OCI-LY7 (cell line): Measurements from ENCODE around the gene CRAMP1. TPM values are rescaled to one million over a fixed set of nuclear protein-coding genes. Genes with fewer than 3 reads are reported as not detected.

ENCODE experiments used
- BruUV-seq: library from RNA; stranded (reverse); fragments of 400-500 nt; replicated peaks from 2 replicates; lab custom pipeline; 2021; lab: Mats Ljungman, UMichigan
- CTCF ChIA-PET: fragments of 300-600 bp; sonication (Branson Sonifier 250); formaldehyde crosslinking; loops from one replicate; lab custom pipeline; 2022; ENCODE audit warnings: antibody characterized with exemption; ENCODE audit not compliant: unreplicated experiment; lab: Charles Lee
- POLR2A ChIA-PET: fragments of 300-600 bp; sonication (Branson Sonifier 250); formaldehyde crosslinking; loops from one replicate; lab custom pipeline; 2022; ENCODE audit warnings: antibody characterized with exemption; lab: Charles Lee
- DNase-seq: peaks from one replicate; pipeline ENCODE4 v3.0.0-alpha.2; 2015; ENCODE audit warnings: low spot score
- H2AFZ ChIP-seq: fragments of 200-600 bp; sonication (generic), shearing (Covaris generic); 2 replicates; pipeline ENCODE4 v1.6.1; 2014; ENCODE audit warnings: mild to moderate bottlenecking, antibody characterized with exemption, low read length, moderate library complexity
- H3K27ac ChIP-seq: fragments of 200-600 bp; sonication (generic); 2 replicates; pipeline ENCODE4 v1.5.1; 2014; ENCODE audit warnings: mixed run types, low read depth, mild to moderate bottlenecking, moderate library complexity, low read length, inconsistent platforms; ENCODE audit not compliant: poor library complexity, severe bottlenecking
- H3K36me3 ChIP-seq: fragments of 200-600 bp; sonication (generic); 2 replicates; pipeline ENCODE4 v1.6.1; 2014; ENCODE audit warnings: mild to moderate bottlenecking, antibody characterized with exemption, low read length, moderate library complexity, mixed read lengths; ENCODE audit not compliant: insufficient read depth
- H3K4me1 ChIP-seq: fragments of 200-600 bp; sonication (generic); 2 replicates; pipeline ENCODE4 v1.5.1; 2014; ENCODE audit warnings: mild to moderate bottlenecking, low read length; ENCODE audit not compliant: insufficient read depth, poor library complexity, severe bottlenecking
- H3K4me2 ChIP-seq: fragments of 200-600 bp; sonication (generic); 2 replicates; pipeline ENCODE4 v1.6.1; 2014; ENCODE audit warnings: mild to moderate bottlenecking, low read length
- H3K4me3 ChIP-seq: fragments of 200-600 bp; sonication (generic); 2 replicates; pipeline ENCODE4 v1.5.1; 2014; ENCODE audit warnings: mild to moderate bottlenecking, low read depth, low read length; ENCODE audit not compliant: poor library complexity, severe bottlenecking
- H3K79me2 ChIP-seq: fragments of 200-600 bp; sonication (generic); 2 replicates; pipeline ENCODE4 v1.6.1; 2016; ENCODE audit warnings: low read depth, mild to moderate bottlenecking, low read length, moderate library complexity, mixed read lengths; ENCODE audit not compliant: insufficient read depth
- H3K9me2 ChIP-seq: fragments of 200-600 bp; sonication (generic); 2 replicates; pipeline ENCODE4 v1.6.1; 2016; ENCODE audit warnings: mild to moderate bottlenecking, low read length, mixed read lengths; ENCODE audit not compliant: insufficient read depth
- H3K9me3 ChIP-seq: fragments of 200-600 bp; sonication (generic); 2 replicates; pipeline ENCODE4 v1.6.1; 2014; ENCODE audit warnings: mild to moderate bottlenecking, mixed run types, low read length, mixed read lengths
- H4K20me1 ChIP-seq: fragments of 200-600 bp; sonication (generic); 2 replicates; pipeline ENCODE4 v1.6.1; 2014; ENCODE audit warnings: mild to moderate bottlenecking, antibody characterized with exemption, low read length, moderate library complexity, mixed read lengths; ENCODE audit not compliant: insufficient read depth
- EZH2phosphoT487 ChIP-seq: fragments of 200-600 bp; sonication (generic); IDR thresholded peaks from 2 replicates; pipeline ENCODE4 v1.6.1; 2018; ENCODE audit warnings: low read depth, borderline replicate concordance, mild to moderate bottlenecking, mixed run types, antibody characterized with exemption, low read length, moderate library complexity, mixed read lengths
- intact Hi-C: fragments of 100-400 bp; cut with micrococcal nuclease; formaldehyde crosslinking; loops from one replicate; pipeline ENCODE4 v1.10.0; 2022; ENCODE audit not compliant: unreplicated experiment
- total RNA-seq, 2 experiments: library from RNA; depleted of rRNA in 1 of 2; stranded (reverse); fragments of >200 nt in 1 of 2; shearing (Covaris generic) in 1 of 2; gene quantifications; 2 replicates each; pipeline ENCODE4 v1.2.3, GENCODE V29; 2014 to 2022
- TF ChIP-seq, protein P1 (sequence below): fragments of 200-600 bp; sonication (generic); conservative IDR thresholded peaks from 2 replicates; pipeline ENCODE4 v1.5.1; 2014; ENCODE audit warnings: mild to moderate bottlenecking, antibody characterized with exemption, low read length, moderate library complexity, mixed read lengths

Gene CRAMP1
- total RNA-seq, 2 experiments from 2014 or later = 10.5 to 33.6 TPM

DNA sequence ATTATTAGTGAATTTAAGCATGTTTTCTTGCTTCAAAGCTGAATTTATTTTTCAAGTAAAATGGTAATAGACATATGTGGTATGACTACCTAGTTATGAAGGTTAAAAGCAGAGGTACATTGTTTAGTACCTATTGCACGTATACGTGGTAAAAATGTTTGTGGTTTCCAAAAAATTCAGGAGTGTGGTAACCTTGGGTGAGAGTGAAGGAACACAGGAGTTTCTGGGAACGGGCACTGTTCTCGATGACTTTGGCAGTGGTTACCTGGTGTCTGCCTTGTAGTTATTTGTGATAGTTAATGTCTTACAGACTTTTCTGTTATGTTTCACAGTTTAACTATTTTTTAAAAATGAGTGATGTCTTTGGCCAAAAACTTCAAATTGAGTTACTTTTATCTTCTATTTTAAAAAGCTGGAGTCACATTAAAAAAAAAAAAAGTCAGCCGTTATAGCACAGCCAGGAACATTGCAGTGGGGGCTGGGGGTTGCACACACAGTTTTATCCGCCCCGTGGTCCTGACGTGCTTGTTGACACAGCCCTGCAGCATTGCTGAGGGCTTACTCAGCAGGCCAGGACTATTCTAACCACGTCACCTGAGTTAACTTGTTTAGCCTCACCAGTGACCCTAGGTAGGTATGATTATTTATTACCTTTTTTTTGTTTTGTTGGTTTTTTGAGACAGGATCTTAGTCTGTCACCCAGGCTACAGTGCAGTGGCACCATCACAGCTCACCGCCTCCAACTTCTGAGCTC, 76.8 kb downstream of the CRAMP1 start:
- intact Hi-C loops = no loop called here
- H3K9me3 ChIP-seq = no peaks in the 10 kb centered on the region
- no peak overlapping the region for H3K4me3 ChIP-seq
- no peak overlapping the region for H3K27ac ChIP-seq
- DNase-seq = no peak
- ChIA-PET CTCF (no interaction called here), POLR2A (no interaction called here)
- H3K4me1 ChIP-seq = no peaks in the 10 kb centered on the region
- no TSS peak for BruUV-seq
- H3K4me2 ChIP-seq = no peak overlapping the region
- peaks cover 46% of the 10 kb centered on the region for H3K79me2 ChIP-seq
- H3K36me3 ChIP-seq = peaks cover 95% of the 10 kb centered on the region
- H3K9me2 ChIP-seq = no peaks in the 10 kb centered on the region
- peaks cover 9% of the 10 kb centered on the region for H4K20me1 ChIP-seq
- H2AFZ ChIP-seq = no peak overlapping the region
- no peak for TF ChIP-seq EZH2phosphoT487
- TF ChIP-seq, protein P1, sequence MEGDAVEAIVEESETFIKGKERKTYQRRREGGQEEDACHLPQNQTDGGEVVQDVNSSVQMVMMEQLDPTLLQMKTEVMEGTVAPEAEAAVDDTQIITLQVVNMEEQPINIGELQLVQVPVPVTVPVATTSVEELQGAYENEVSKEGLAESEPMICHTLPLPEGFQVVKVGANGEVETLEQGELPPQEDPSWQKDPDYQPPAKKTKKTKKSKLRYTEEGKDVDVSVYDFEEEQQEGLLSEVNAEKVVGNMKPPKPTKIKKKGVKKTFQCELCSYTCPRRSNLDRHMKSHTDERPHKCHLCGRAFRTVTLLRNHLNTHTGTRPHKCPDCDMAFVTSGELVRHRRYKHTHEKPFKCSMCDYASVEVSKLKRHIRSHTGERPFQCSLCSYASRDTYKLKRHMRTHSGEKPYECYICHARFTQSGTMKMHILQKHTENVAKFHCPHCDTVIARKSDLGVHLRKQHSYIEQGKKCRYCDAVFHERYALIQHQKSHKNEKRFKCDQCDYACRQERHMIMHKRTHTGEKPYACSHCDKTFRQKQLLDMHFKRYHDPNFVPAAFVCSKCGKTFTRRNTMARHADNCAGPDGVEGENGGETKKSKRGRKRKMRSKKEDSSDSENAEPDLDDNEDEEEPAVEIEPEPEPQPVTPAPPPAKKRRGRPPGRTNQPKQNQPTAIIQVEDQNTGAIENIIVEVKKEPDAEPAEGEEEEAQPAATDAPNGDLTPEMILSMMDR = no peak

DNA sequence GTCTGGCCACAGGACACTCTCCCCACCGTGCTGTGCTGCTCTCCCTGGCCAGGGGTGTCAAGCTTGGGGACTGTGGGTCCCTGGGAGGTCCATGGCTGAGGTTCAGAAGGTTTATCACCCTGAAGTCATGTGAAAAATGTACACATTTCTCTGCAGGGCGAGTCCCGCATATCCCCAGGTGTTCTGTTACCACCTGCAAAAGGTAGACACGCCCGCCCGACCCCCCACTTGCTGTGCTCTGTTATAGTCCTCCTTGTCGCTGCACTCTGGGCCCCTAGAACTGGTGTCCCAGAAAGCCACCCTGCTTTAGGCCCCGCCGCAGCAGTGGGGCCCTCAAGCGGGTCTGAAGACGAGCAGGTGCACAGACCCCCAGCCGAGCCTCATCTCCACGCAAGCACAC, 77.7 kb downstream of the CRAMP1 start:
- ChIA-PET CTCF (no interaction called here), POLR2A (no interaction called here)
- H3K4me3 ChIP-seq = no peak overlapping the region
- H3K27ac ChIP-seq = no peak overlapping the region
- no peak for TF ChIP-seq EZH2phosphoT487
- TF ChIP-seq, protein P1 = no peak
- no peaks in the 10 kb centered on the region for H3K4me1 ChIP-seq
- peaks cover 43% of the 10 kb centered on the region; the same call in 1 of the 2 replicates for H3K79me2 ChIP-seq
- H2AFZ ChIP-seq = no peak overlapping the region
- H4K20me1 ChIP-seq = peaks cover 8% of the 10 kb centered on the region; the same call in 1 of the 2 replicates
- no peak for DNase-seq
- peaks cover 95% of the 10 kb centered on the region for H3K36me3 ChIP-seq
- no peaks in the 10 kb centered on the region for H3K9me3 ChIP-seq
- intact Hi-C loops = no loop called here
- no peaks in the 10 kb centered on the region for H3K9me2 ChIP-seq
- BruUV-seq = no TSS peak
- no peak overlapping the region for H3K4me2 ChIP-seq

DNA sequence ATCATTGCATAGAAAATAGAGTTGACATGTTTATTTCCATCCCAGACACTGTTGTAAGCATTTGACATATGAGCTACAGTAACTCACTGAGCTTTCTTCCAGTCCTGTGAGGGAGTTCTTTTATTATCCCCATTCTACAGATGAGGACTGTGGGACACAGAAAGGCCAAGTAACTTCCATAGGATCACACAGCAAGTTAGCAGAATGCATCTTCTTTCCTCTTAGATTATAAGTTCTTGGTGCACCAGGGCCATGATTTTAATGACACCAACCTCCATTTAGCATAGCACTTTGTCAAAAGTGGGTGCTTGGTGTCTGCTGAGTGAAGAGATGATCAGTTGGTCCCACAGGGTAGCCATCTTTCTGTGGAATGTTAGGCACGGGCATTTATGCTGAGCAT, 78.7 kb downstream of the CRAMP1 start:
- Histone ChIP-seq H3K36me3 (peaks cover 95% of the 10 kb centered on the region), H4K20me1 (peaks cover 8% of the 10 kb centered on the region; the same call in 1 of the 2 replicates), H2AFZ (no peak overlapping the region), H3K4me3 (no peak overlapping the region), H3K9me3 (no peaks in the 10 kb centered on the region), H3K4me1 (no peaks in the 10 kb centered on the region), H3K27ac (no peak overlapping the region), H3K4me2 (no peak overlapping the region), H3K9me2 (no peaks in the 10 kb centered on the region), H3K79me2 (peaks cover 35% of the 10 kb centered on the region; the same call in 1 of the 2 replicates)
- intact Hi-C loops = no loop called here
- TF ChIP-seq, protein P1 = no peak
- no peak for TF ChIP-seq EZH2phosphoT487
- BruUV-seq = no TSS peak
- POLR2A ChIA-PET = no interaction called here
- no peak for DNase-seq
- CTCF ChIA-PET = no interaction called here
